ENCODE data around the gene CD276.

CD276 gene

GRCh38 chr15:73749971-73750370 is 65.8 kb downstream of the CD276 start:
- no peak for DNase-seq

GRCh38 chr15:73750438-73750837 is 66.3 kb downstream of the CD276 start:
- no peak for DNase-seq

- DNase-seq = no peak
These were observed 66.8 kb downstream of the CD276 start for GRCh38 chr15:73750951-73751350.

GRCh38 chr15:73751511-73751898 is 67.3 kb downstream of the CD276 start:
- no peak for DNase-seq

DNA sequence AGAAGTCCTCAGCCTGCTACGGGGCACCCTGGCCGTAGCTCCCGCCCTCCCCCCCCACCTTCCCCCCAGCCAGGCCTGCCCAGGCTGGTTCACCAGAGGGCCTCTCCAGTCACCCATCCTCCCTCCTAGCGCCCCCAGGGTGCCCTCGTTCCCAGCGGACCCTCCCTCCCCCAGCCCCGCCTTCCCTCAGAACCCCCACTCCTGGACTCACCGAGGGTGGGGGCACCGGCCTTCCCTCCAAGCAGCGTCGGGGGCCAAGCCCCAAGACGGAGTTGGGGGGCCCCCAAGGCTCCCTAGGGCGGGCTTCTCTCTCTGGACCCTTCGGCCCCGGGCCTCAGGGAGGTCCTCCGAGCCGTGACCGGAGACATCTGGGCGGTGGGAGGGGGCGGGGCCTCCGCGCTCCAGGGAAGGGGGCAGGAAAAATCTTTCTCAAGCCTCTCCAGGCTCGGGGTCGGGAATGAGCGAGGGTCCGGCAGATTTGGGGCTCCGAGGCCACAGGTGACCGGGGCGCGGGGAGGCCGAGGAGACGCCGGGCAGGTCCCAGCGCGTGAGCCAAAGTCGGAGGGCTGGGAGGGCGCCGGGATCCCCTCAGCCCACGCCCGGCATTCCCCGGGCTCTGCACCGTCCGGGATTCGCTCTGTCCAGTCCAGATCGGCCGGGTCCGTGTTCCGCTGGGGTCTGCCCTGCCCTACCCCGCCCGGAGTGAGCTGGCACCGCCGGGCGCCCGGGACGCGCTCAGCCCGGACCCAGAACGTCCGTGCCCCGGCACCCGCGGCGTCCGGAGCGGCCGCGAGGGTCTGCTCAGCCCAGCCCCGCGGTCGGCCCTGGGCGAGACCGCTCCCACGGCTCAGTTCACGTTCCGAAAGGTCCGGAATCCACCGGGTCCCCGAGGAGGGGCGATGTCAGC is 68.0 kb downstream of the CD276 start:
- DNase-seq = no peak

- DNase-seq = no peak
These were observed 68.6 kb downstream of the CD276 start for GRCh38 chr15:73752806-73753193.

- DNase-seq = no peak
These were observed 69.3 kb downstream of the CD276 start, which contains the start of gene INSYN1 for GRCh38 chr15:73753250-73754130. INSYN1 (minus strand) TSS chr15:73753351; CDS start chr15:73751130, 2,221 bp downstream.

DNA sequence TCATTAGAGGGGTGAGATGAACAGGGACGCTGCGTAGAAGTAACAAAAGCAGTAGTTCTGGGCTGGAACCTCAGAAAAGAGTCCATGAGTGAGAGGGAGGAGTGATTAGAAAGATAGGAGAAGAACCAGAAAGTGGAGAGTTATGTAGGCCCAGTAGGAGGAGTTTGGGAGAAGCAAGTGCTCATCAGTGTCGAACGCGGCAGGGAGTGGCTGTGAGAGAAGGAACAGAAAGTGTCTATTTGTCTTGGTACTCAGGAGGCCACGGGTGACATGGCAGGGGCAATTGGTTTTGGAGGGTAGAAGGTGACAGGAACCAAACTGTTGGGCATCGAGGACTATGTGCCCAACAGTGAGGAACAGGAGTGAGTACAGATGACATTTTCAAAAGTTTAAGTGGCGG is 70.3 kb downstream of the CD276 start:
- no peak for DNase-seq

- no peak for DNase-seq
These were observed 71.3 kb downstream of the CD276 start for GRCh38 chr15:73755481-73755880.

GRCh38 chr15:73755946-73756345 is 71.8 kb downstream of the CD276 start:
- DNase-seq = no peak

DNA sequence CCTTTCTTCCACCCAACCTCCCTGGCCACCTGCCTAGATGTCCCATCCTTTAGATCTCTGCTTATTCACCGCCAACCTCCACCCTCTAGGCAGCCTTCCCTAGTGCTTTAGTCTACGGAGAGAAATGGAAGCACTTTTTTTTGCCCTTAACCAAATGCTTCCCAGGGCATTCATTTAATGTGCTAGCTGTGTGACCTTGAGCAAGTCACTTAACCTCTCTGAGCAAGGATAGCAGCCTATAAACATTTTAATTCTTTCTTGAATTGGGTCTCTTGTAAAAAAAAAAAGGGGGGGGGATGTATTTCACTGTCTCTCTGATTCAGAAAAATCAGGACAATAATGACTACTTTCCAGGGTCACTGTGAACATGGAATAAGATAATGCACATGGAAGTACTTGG is 72.2 kb downstream of the CD276 start:
- no peak for DNase-seq

GRCh38 chr15:73756947-73757513 is 72.8 kb downstream of the CD276 start:
- DNase-seq = no peak

DNA sequence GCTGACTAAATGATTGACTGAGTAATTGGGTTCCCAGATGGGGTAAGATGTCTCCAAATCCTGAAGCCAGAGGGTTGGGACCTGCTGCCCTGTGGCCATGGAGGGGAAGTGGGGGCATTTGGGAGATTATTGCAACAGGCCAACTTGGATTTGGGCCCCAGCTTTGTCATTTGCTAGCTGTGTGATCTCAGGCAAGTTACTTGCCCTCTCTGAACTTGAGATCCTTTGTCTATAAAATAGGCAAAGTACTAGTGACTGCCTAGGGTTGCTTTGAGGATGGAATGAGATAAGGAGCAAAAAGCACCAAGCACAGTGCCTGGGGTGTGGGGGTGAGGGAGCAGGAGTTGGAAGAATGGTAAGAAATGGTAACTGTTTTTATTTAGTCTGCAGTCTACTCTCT is 73.4 kb downstream of the CD276 start:
- no peak for DNase-seq

GRCh38 chr15:73758461-73758860 is 74.3 kb downstream of the CD276 start:
- DNase-seq = no peak

- no peak for DNase-seq
These were observed 76.4 kb downstream of the CD276 start for GRCh38 chr15:73760330-73761329.

DNA sequence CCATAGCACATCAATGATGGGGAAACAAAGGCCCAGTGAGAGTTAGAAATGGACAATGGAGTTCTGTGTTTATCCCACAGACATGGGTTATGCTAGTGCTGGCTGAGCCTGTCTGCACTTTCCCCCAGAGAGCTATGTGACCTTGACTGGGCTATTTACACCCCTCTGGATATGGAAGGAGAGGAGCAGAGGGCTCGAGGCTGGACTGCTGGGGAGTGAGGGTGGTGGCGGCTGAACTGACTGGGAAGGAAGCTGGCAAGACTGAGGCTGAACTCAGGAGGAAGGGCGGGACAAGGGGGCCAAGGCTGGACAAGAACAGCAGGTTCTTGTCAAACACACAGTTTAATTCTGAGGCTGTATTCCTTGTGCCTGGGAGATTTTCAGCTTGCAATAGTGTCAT is 79.7 kb downstream of the CD276 start:
- no peak for DNase-seq
